WTC11 (cell line): ENCODE results near the gene BPIFB4.

Experiments
- CTCF ChIP-seq: fragments of 200-600 bp; IDR thresholded peaks from 2 replicates; pipeline ENCODE4 v1.8.0; 2022; ENCODE audit warnings: antibody characterized with exemption
- E2F1 ChIP-seq: sonication (generic); formaldehyde crosslinking; IDR thresholded peaks from 2 replicates; pipeline ENCODE4 v1.8.0; 2022; ENCODE audit warnings: mild to moderate bottlenecking, missing genetic modification reagents
- E2F4 ChIP-seq: sonication (generic); formaldehyde crosslinking; IDR thresholded peaks from 2 replicates; pipeline ENCODE4 v1.8.1; 2022; ENCODE audit warnings: low read depth, mild to moderate bottlenecking, moderate library complexity, missing genetic modification reagents, borderline replicate concordance
- HMGA2 ChIP-seq: fragments of 250-450 bp; sonication (Bioruptor Pico); IDR thresholded peaks from 2 replicates; pipeline ENCODE4 v1.4.0; 2021; ENCODE audit warnings: mild to moderate bottlenecking, moderate library complexity
- MLX ChIP-seq: sonication (generic); formaldehyde crosslinking; IDR thresholded peaks from 2 replicates; pipeline ENCODE4 v1.8.1; 2023; ENCODE audit warnings: mild to moderate bottlenecking, missing genetic modification reagents, moderate library complexity
- NFATC4 ChIP-seq: fragments of 250-450 bp; sonication (Bioruptor Pico); IDR thresholded peaks from 2 replicates; pipeline ENCODE4 v1.9.0; 2021; ENCODE audit warnings: mild to moderate bottlenecking
- PRRX2 ChIP-seq: fragments of 250-450 bp; sonication (Bioruptor Pico); IDR thresholded peaks from 2 replicates; pipeline ENCODE4 v1.8.0; 2021; ENCODE audit warnings: mild to moderate bottlenecking
- SP1 ChIP-seq: sonication (generic); formaldehyde crosslinking; conservative IDR thresholded peaks from 2 replicates; pipeline ENCODE4 v1.8.1; 2022; ENCODE audit warnings: missing genetic modification reagents
- TEAD1 ChIP-seq: sonication (generic); formaldehyde crosslinking; IDR thresholded peaks from 2 replicates; pipeline ENCODE4 v1.8.0; 2022; ENCODE audit warnings: mild to moderate bottlenecking, missing genetic modification reagents
- ZBTB21 ChIP-seq: sonication (generic); formaldehyde crosslinking; IDR thresholded peaks from 2 replicates; pipeline ENCODE4 v1.8.1; 2023; ENCODE audit warnings: mild to moderate bottlenecking, missing genetic modification reagents, borderline replicate concordance
- ZNF512 ChIP-seq: sonication (generic); formaldehyde crosslinking; IDR thresholded peaks from 2 replicates; pipeline ENCODE4 v1.8.1; 2022; ENCODE audit warnings: missing genetic modification reagents, borderline replicate concordance

GRCh38 chr20:33042430-33042829 is 37.0 kb upstream of the BPIFB4 start:
- TF ChIP-seq CTCF (no peak), TEAD1 (no peak), ZBTB21 (CRISPR knock-in tag) (no peak), PRRX2 (CRISPR knock-in tag) (no peak), NFATC4 (CRISPR knock-in tag) (no peak), ZNF512 (CRISPR knock-in tag) (no peak), HMGA2 (no peak), SP1 (CRISPR knock-in tag) (no peak), MLX (CRISPR knock-in tag) (no peak), E2F1 (no peak), E2F4 (CRISPR knock-in tag) (no peak)
